M059J (cell line): ENCODE measurements around the gene RAPGEF5. TPM values are rescaled to one million over a fixed set of nuclear protein-coding genes. Genes with fewer than 3 reads are reported as not detected.

Source experiments
- DNase-seq: peaks from one replicate; pipeline ENCODE4 v3.0.0-alpha.2; 2012; ENCODE audit warnings: low read depth
- total RNA-seq: library from RNA; depleted of rRNA; stranded (reverse); fragments of >200 nt; shearing (Covaris generic); gene quantifications from 2 replicates; pipeline ENCODE4 v1.2.3, GENCODE V29; 2014

The RAPGEF5 gene
- total RNA-seq, 1 experiment from 2014 or later, result 0.47 TPM

GRCh38 chr7:22219739-22220493, 137.0 kb downstream of the RAPGEF5 start:
- DNase-seq, result no peak

GRCh38 chr7:22219036-22219435, 137.9 kb downstream of the RAPGEF5 start:
- DNase-seq, result no peak

GRCh38 chr7:22216832-22217475, 140.0 kb downstream of the RAPGEF5 start:
- DNase-seq, result no peak

- DNase-seq, result no peak
These were observed 140.6 kb downstream of the RAPGEF5 start for GRCh38 chr7:22216309-22216708.

GRCh38 chr7:22214000-22214399, 143.0 kb downstream of the RAPGEF5 start:
- DNase-seq, result no peak

GRCh38 chr7:22213081-22213480, 143.9 kb downstream of the RAPGEF5 start:
- DNase-seq, result no peak

GRCh38 chr7:22210967-22211366, 146.0 kb downstream of the RAPGEF5 start:
- DNase-seq, result no peak

GRCh38 chr7:22210355-22210754, 146.6 kb downstream of the RAPGEF5 start:
- DNase-seq, result no peak

GRCh38 chr7:22208799-22209198, 148.2 kb downstream of the RAPGEF5 start:
- no peak for DNase-seq

- no peak for DNase-seq
These were observed 149.2 kb downstream of the RAPGEF5 start for GRCh38 chr7:22207724-22208225.

- DNase-seq, result no peak
These were observed 151.3 kb downstream of the RAPGEF5 start for GRCh38 chr7:22205631-22206030.

GRCh38 chr7:22204312-22204711, 152.6 kb downstream of the RAPGEF5 start:
- no peak for DNase-seq

GRCh38 chr7:22202141-22202540, 154.8 kb downstream of the RAPGEF5 start:
- no peak for DNase-seq

GRCh38 chr7:22201186-22201880, 155.6 kb downstream of the RAPGEF5 start:
- no peak for DNase-seq

GRCh38 chr7:22200777-22201176, 156.2 kb downstream of the RAPGEF5 start:
- DNase-seq, result no peak

GRCh38 chr7:22200238-22200637, 156.7 kb downstream of the RAPGEF5 start:
- no peak for DNase-seq

GRCh38 chr7:22197376-22197775, 159.6 kb downstream of the RAPGEF5 start:
- DNase-seq, result no peak

GRCh38 chr7:22196429-22196828, 160.5 kb downstream of the RAPGEF5 start:
- no peak for DNase-seq

- no peak for DNase-seq
These were observed 161.4 kb downstream of the RAPGEF5 start for GRCh38 chr7:22195397-22196172.

- no peak for DNase-seq
These were observed 162.2 kb downstream of the RAPGEF5 start for GRCh38 chr7:22194658-22195273.

GRCh38 chr7:22193450-22193983, 163.4 kb downstream of the RAPGEF5 start:
- peak; percentile 4 for DNase-seq
